GM12891 (cell line): Measurements from ENCODE around the gene RNF114.
A peak's percentile ranks its signal among the peaks of the same experiment; 100 is the strongest.

Experiments
- POLR2A ChIP-seq: IDR thresholded peaks from 2 replicates; pipeline ENCODE4 v1.6.1; 2011; ENCODE audit warnings: low read depth, low read length, control low read depth
- POLR2AphosphoS5 ChIP-seq: IDR thresholded peaks from 2 replicates; pipeline ENCODE4 v1.6.1; 2011; ENCODE audit warnings: low read depth, low read length, control low read depth
- SPI1 ChIP-seq: IDR thresholded peaks from 2 replicates; pipeline ENCODE4 v1.6.1; 2011; ENCODE audit warnings: low read depth, low read length, control low read depth

GRCh38 chr20:49999329-49999728 is 63.1 kb downstream of the RNF114 start:
- TF ChIP-seq POLR2A (no peak), POLR2AphosphoS5 (no peak), SPI1 (peak; percentile 76)
